Lower lobe of right lung (tissue), 2 donors: Measurements from ENCODE around the gene GRM5. TPM values are rescaled to one million over a fixed set of nuclear protein-coding genes. Genes with fewer than 3 reads are reported as not detected.
"Not testable (repeated sequence)": the region's sequence is repeated elsewhere in the genome, so short reads cannot be mapped to it uniquely, and the experiment has no call there.

Source experiments
- ATAC-seq, 2 donors: fragments of 200-7000 bp; cut with Tn5 transposase; one replicate each; pipeline ENCODE4 v1.9.1; 2020 to 2022; ENCODE audit warnings: mild to moderate bottlenecking in 2 of 2, moderate library complexity in 2 of 2
- DNase-seq: peaks from one replicate; pipeline ENCODE4 v3.0.0-alpha.2; 2020
- H3K27ac ChIP-seq: fragments of 200-600 bp; one replicate; pipeline ENCODE4 v1.8.0; 2022
- H3K27me3 ChIP-seq: fragments of 200-600 bp; one replicate; pipeline ENCODE4 v1.8.0; 2022; ENCODE audit warnings: low read depth
- H3K36me3 ChIP-seq: fragments of 200-600 bp; one replicate; pipeline ENCODE4 v1.8.0; 2022; ENCODE audit warnings: mild to moderate bottlenecking
- H3K4me1 ChIP-seq: fragments of 200-600 bp; one replicate; pipeline ENCODE4 v1.8.0; 2022
- H3K4me3 ChIP-seq: fragments of 200-600 bp; one replicate; pipeline ENCODE4 v1.8.0; 2022; ENCODE audit warnings: mild to moderate bottlenecking
- H3K9me3 ChIP-seq: fragments of 200-600 bp; one replicate; pipeline ENCODE4 v1.8.0; 2022
- intact Hi-C: fragments of 100-400 bp; cut with DNase I; formaldehyde crosslinking; loops from one replicate; pipeline ENCODE4 v1.11.0; 2022
- total RNA-seq: library from RNA; stranded (reverse); fragmentation: NEBNext Ultra II Directional; extraction: Animal tissue kit (Norgen Biotek cat#: 25700); gene quantifications from one replicate; pipeline ENCODE4 v1.2.1, GENCODE V29; 2021
- TF ChIP-seq, protein P1 (sequence below): fragments of 200-600 bp; IDR thresholded peaks from one replicate; pipeline ENCODE4 v1.8.0; 2022; ENCODE audit warnings: antibody characterized with exemption, mild to moderate bottlenecking
- donor health status: DM: no; HTN: yes; CAD: no; lungs with severe emphysema.

Gene GRM5
- total RNA-seq, 1 donor from 2014 or later: 0.21 TPM

- ATAC-seq: no peak
- intact Hi-C loops: no loop called here
- H3K27me3 ChIP-seq: no peaks in the 10 kb centered on the region
Observed at GRCh38 chr11:88474655-88475054, 591.1 kb downstream of the GRM5 start.

GRCh38 chr11:88469561-88470225 is 596.1 kb downstream of the GRM5 start:
- H3K36me3 ChIP-seq: no peaks in the 10 kb centered on the region
- intact Hi-C loops: no loop called here
- no peaks in the 10 kb centered on the region for H3K27me3 ChIP-seq
- no peak overlapping the region for H3K27ac ChIP-seq
- no peaks in the 10 kb centered on the region for H3K9me3 ChIP-seq
- TF ChIP-seq, protein P1, sequence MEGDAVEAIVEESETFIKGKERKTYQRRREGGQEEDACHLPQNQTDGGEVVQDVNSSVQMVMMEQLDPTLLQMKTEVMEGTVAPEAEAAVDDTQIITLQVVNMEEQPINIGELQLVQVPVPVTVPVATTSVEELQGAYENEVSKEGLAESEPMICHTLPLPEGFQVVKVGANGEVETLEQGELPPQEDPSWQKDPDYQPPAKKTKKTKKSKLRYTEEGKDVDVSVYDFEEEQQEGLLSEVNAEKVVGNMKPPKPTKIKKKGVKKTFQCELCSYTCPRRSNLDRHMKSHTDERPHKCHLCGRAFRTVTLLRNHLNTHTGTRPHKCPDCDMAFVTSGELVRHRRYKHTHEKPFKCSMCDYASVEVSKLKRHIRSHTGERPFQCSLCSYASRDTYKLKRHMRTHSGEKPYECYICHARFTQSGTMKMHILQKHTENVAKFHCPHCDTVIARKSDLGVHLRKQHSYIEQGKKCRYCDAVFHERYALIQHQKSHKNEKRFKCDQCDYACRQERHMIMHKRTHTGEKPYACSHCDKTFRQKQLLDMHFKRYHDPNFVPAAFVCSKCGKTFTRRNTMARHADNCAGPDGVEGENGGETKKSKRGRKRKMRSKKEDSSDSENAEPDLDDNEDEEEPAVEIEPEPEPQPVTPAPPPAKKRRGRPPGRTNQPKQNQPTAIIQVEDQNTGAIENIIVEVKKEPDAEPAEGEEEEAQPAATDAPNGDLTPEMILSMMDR: no peak
- DNase-seq (no peak), ATAC-seq (no peak)
- no peaks in the 10 kb centered on the region for H3K4me1 ChIP-seq
- no peak overlapping the region for H3K4me3 ChIP-seq

More at GRCh38 chr11:88474655-88475054, 591.1 kb downstream of the GRM5 start:
- DNase-seq: no peak
- no peaks in the 10 kb centered on the region for H3K36me3 ChIP-seq
- TF ChIP-seq, protein P1: no peak
- H3K4me1 ChIP-seq: no peaks in the 10 kb centered on the region
- no peak overlapping the region for H3K4me3 ChIP-seq
- H3K27ac ChIP-seq: no peak overlapping the region
- no peaks in the 10 kb centered on the region for H3K9me3 ChIP-seq

GRCh38 chr11:88464528-88464927 is 601.3 kb downstream of the GRM5 start:
- TF ChIP-seq, protein P1: no peak
- Histone ChIP-seq H3K27ac (no peak overlapping the region), H3K36me3 (no peaks in the 10 kb centered on the region), H3K4me3 (no peak overlapping the region), H3K27me3 (no peaks in the 10 kb centered on the region), H3K4me1 (no peaks in the 10 kb centered on the region), H3K9me3 (no peaks in the 10 kb centered on the region)
- intact Hi-C loops: no loop called here
- ATAC-seq (no peak), DNase-seq (no peak)

- intact Hi-C loops, H3K9me3 ChIP-seq, H3K27ac ChIP-seq, H3K36me3 ChIP-seq, H3K27me3 ChIP-seq, H3K4me3 ChIP-seq, ATAC-seq, H3K4me1 ChIP-seq, DNase-seq: not testable (repeated sequence)
Observed at GRCh38 chr11:88463301-88463700, 602.5 kb downstream of the GRM5 start.

DNA sequence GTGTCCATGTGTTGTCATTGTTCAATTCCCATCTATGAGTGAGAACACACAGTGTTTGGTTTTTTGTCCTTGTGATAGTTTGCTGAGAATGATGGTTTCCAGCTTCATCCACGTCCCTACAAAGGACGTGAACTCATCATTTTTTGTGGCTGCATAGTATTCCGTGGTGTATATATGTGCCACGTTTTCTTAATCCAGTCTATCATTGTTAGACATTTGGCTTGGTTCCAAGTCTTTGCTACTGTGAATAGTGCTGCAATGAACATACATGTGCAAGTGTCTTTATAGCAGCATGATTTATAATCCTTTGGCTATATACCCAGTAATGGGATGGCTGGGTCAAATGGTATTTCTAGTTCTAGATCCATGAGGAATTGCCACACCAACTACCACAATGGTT is 607.7 kb downstream of the GRM5 start:
- H3K36me3 ChIP-seq, H3K27ac ChIP-seq, H3K4me1 ChIP-seq, DNase-seq, H3K9me3 ChIP-seq, ATAC-seq, H3K4me3 ChIP-seq, H3K27me3 ChIP-seq, intact Hi-C loops: not testable (repeated sequence)

- DNase-seq (no peak), ATAC-seq (no peak)
- no peaks in the 10 kb centered on the region for H3K27me3 ChIP-seq
- H3K4me1 ChIP-seq: no peaks in the 10 kb centered on the region
- TF ChIP-seq, protein P1: no peak
- no peak overlapping the region for H3K27ac ChIP-seq
- no peak overlapping the region for H3K4me3 ChIP-seq
- intact Hi-C loops: no loop called here
- H3K9me3 ChIP-seq: peaks cover 4% of the 10 kb centered on the region
- no peaks in the 10 kb centered on the region for H3K36me3 ChIP-seq
Observed at GRCh38 chr11:88455974-88456373, 609.8 kb downstream of the GRM5 start.
